Immature natural killer cell (primary cell): ENCODE results near the gene TSPAN12. TPM values are rescaled to one million over a fixed set of nuclear protein-coding genes. Genes with fewer than 3 reads are reported as not detected.

Experiments
- DNase-seq, 3 donors: peaks; one replicate each; pipeline ENCODE4 v3.0.0; 2022; ENCODE audit warnings: mixed read lengths in 1 of 3
- H3K27ac Mint-ChIP-seq, 6 donors: one replicate each; pipeline ENCODE4 v1.8.0; 2020; ENCODE audit warnings: mixed read lengths in 6 of 6, mild to moderate bottlenecking in 5 of 6, inconsistent platforms in 4 of 6, moderate library complexity in 3 of 6
- H3K27me3 Mint-ChIP-seq, 3 donors: one replicate each; pipeline ENCODE4 v1.8.0; 2020 to 2021; ENCODE audit warnings: low read depth in 3 of 3, mild to moderate bottlenecking in 3 of 3, mixed read lengths in 3 of 3, moderate library complexity in 3 of 3, inconsistent platforms in 1 of 3
- H3K36me3 Mint-ChIP-seq, 3 donors: one replicate each; pipeline ENCODE4 v1.8.0; 2020; ENCODE audit warnings: mixed read lengths in 3 of 3, inconsistent platforms in 2 of 3, mild to moderate bottlenecking in 2 of 3
- H3K4me1 Mint-ChIP-seq, 2 donors: one replicate each; pipeline ENCODE4 v1.8.0; 2020; ENCODE audit warnings: inconsistent platforms in 2 of 2, mild to moderate bottlenecking in 2 of 2, mixed read lengths in 2 of 2, moderate library complexity in 1 of 2
- H3K4me3 Mint-ChIP-seq, 5 donors: one replicate each; pipeline ENCODE4 v1.8.0; 2020; ENCODE audit warnings: mild to moderate bottlenecking in 5 of 5, mixed read lengths in 5 of 5, inconsistent platforms in 3 of 5, moderate library complexity in 3 of 5
- H3K9me3 Mint-ChIP-seq, 6 donors: one replicate each; pipeline ENCODE4 v1.8.0; 2020; ENCODE audit warnings: mild to moderate bottlenecking in 6 of 6, mixed read lengths in 6 of 6, inconsistent platforms in 4 of 6, moderate library complexity in 3 of 6
- polyA plus RNA-seq, 3 donors: library from polyadenylated mRNA; unstranded; fragments of 300-500 nt; fragmentation: Illumina TruSeq; gene quantifications; one replicate each; pipeline ENCODE4 v1.2.3, GENCODE V29; 2021

Gene TSPAN12
- polyA plus RNA-seq, 3 donors from 2014 or later: not detected

GRCh38 chr7:120834726-120835125 is 23.2 kb downstream of the TSPAN12 start:
- DNase-seq: no peak
- H3K9me3 Mint-ChIP-seq: peaks cover 0 to 5% (median 0%) of the 10 kb centered on the region in 6 donors
- H3K36me3 Mint-ChIP-seq: no peaks in the 10 kb centered on the region

GRCh38 chr7:120833546-120833945 is 24.4 kb downstream of the TSPAN12 start:
- Mint-ChIP-seq H3K27me3 (peaks cover 0 to 2% (median 2%) of the 10 kb centered on the region in 3 donors), H3K27ac (no peak overlapping the region), H3K4me3 (no peak overlapping the region), H3K36me3 (no peaks in the 10 kb centered on the region), H3K9me3 (peaks cover 0 to 5% (median 0%) of the 10 kb centered on the region in 6 donors), H3K4me1 (no peaks in the 10 kb centered on the region)
- no peak for DNase-seq

More at GRCh38 chr7:120834726-120835125, 23.2 kb downstream of the TSPAN12 start:
- no peaks in the 10 kb centered on the region for H3K4me1 Mint-ChIP-seq
- no peak overlapping the region for H3K4me3 Mint-ChIP-seq
- no peak overlapping the region for H3K27ac Mint-ChIP-seq
- H3K27me3 Mint-ChIP-seq: peaks cover 0 to 7% (median 4%) of the 10 kb centered on the region in 3 donors

DNA sequence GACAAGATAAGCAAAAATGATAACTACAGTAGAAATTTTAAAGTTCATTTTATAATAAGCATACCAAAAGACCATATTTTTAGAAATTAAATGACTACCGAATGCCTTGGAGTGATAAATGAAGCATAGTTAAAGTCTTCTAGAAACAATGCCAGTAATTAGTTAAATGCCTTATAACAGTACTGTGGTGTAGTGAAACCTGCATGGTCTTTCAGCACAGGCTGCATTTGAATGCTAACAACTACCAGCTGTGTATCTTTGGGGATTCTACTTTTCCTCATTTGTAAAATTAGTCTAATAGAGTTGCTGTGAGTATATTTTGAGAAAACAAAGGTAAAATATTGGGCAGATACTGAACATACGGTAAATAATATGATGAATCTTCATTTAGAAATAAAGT is 25.1 kb downstream of the TSPAN12 start:
- Mint-ChIP-seq H3K4me1 (no peaks in the 10 kb centered on the region), H3K9me3 (peaks cover 0 to 5% (median 0%) of the 10 kb centered on the region in 6 donors), H3K36me3 (no peaks in the 10 kb centered on the region), H3K27me3 (peaks cover 0 to 5% (median 2%) of the 10 kb centered on the region in 3 donors), H3K4me3 (no peak overlapping the region), H3K27ac (no peak overlapping the region)
- DNase-seq: no peak

GRCh38 chr7:120831260-120831659 is 26.7 kb downstream of the TSPAN12 start:
- Mint-ChIP-seq H3K4me3 (no peak overlapping the region), H3K27ac (no peak overlapping the region), H3K4me1 (no peaks in the 10 kb centered on the region), H3K27me3 (peaks cover 0 to 7% (median 2%) of the 10 kb centered on the region in 3 donors), H3K9me3 (peaks cover 0 to 5% (median 0%) of the 10 kb centered on the region in 6 donors), H3K36me3 (no peaks in the 10 kb centered on the region)
- DNase-seq: no peak

- Mint-ChIP-seq H3K27ac (no peak overlapping the region), H3K4me1 (no peaks in the 10 kb centered on the region), H3K36me3 (no peaks in the 10 kb centered on the region), H3K27me3 (peaks cover 0 to 7% (median 2%) of the 10 kb centered on the region in 3 donors), H3K9me3 (peaks cover 0 to 5% (median 0%) of the 10 kb centered on the region in 6 donors), H3K4me3 (no peak overlapping the region)
- no peak for DNase-seq
These were observed 28.5 kb downstream of the TSPAN12 start for GRCh38 chr7:120829487-120829886.

- Mint-ChIP-seq H3K27me3 (peaks cover 0 to 7% (median 2%) of the 10 kb centered on the region in 3 donors), H3K27ac (no peak overlapping the region), H3K9me3 (peaks cover 0 to 5% (median 0%) of the 10 kb centered on the region in 6 donors), H3K4me3 (no peak overlapping the region), H3K36me3 (no peaks in the 10 kb centered on the region), H3K4me1 (no peaks in the 10 kb centered on the region)
- DNase-seq: no peak
These were observed 29.4 kb downstream of the TSPAN12 start for GRCh38 chr7:120828528-120828927.

DNA sequence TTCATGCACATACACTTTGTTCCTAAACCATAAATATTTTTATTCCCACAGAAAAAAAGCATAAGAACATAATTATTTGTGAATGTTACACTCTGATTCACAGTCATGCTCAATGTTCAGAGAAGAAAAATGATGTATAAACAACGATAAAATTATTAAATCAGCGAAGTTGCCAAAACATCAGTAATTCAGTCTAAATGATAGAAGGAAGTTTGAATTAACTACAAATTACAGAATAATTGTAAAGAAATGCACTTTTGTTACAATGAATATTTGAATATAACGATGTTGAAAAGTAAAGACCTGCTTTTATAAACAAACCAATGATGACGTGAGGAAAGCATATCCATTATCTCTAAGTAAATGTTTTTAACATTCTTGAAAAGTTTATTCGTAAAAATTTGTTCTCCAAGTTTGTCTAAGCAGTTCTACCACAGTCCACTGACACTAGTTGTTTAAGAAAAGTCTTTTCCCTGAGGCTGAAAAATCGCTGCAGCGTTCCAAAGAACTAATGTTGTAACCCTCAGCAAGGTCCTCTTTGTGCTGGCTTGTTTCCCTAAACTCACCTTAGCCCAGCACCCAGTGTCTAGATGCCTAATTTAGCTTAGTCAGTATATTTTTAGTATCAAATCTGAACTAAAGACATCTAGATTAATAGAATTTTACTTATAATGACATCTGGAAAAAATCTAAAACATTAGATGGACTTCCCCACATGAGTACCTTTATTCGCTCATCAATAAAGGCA is 30.4 kb downstream of the TSPAN12 start:
- Mint-ChIP-seq H3K36me3 (no peaks in the 10 kb centered on the region), H3K4me3 (no peak overlapping the region), H3K27ac (no peak overlapping the region), H3K4me1 (no peaks in the 10 kb centered on the region), H3K9me3 (peaks cover 0 to 5% (median 0%) of the 10 kb centered on the region in 6 donors), H3K27me3 (peaks cover 0 to 7% (median 5%) of the 10 kb centered on the region in 3 donors)
- no peak for DNase-seq

DNA sequence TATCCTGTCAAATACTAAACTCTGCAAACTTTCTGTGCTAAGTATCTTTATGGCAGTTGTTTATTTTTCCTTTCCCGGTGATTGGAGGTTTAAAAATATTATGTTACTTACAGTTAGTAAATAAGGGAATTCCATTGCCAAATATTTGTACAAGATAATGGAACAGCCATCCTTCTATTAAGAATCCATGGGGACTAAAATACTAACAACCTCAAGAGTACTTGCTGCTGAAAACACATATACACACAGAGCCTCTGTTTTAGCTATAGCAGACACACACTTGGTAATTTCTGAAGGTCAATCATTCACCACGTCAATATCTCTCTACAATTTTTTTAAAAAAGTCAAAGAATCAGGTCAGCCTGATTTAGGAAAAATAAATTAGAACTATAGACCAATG is 32.4 kb downstream of the TSPAN12 start:
- H3K4me1 Mint-ChIP-seq: no peaks in the 10 kb centered on the region
- no peaks in the 10 kb centered on the region for H3K36me3 Mint-ChIP-seq
- DNase-seq: no peak
- H3K9me3 Mint-ChIP-seq: peaks cover 0 to 3% (median 0%) of the 10 kb centered on the region in 6 donors
- H3K27me3 Mint-ChIP-seq: peaks cover 0 to 10% (median 5%) of the 10 kb centered on the region in 3 donors
- H3K4me3 Mint-ChIP-seq: no peak overlapping the region
- H3K27ac Mint-ChIP-seq: no peak overlapping the region

GRCh38 chr7:120825152-120825551 is 32.8 kb downstream of the TSPAN12 start:
- no peak overlapping the region for H3K27ac Mint-ChIP-seq
- no peaks in the 10 kb centered on the region for H3K4me1 Mint-ChIP-seq
- no peak for DNase-seq
- no peaks in the 10 kb centered on the region for H3K36me3 Mint-ChIP-seq
- no peak overlapping the region for H3K4me3 Mint-ChIP-seq
- H3K27me3 Mint-ChIP-seq: peaks cover 0 to 9% (median 8%) of the 10 kb centered on the region in 3 donors
- H3K9me3 Mint-ChIP-seq: no peaks in the 10 kb centered on the region

DNA sequence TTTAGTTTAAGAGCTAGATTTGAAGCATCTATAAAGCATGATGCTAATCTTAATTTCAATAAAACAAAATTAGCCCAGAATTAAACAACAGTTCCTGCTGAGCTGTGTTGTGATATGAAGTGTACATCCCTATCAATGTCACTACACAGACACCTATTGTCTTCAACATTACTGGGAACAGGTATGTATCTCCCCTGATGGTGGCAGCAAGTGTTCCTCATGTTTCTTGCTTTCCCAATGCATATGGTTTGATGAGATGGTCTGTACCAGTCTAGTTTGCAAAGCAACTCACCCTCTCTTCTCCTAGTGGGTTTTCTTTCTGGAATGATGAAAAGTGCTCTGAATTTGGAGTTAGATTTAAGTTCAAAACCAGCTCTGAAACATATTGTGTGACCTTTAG is 38.1 kb downstream of the TSPAN12 start:
- no peaks in the 10 kb centered on the region for H3K4me1 Mint-ChIP-seq

GRCh38 chr7:120817851-120818250 is 40.1 kb downstream of the TSPAN12 start:
- Mint-ChIP-seq H3K4me3 (no peak overlapping the region), H3K27me3 (peaks cover 0 to 17% (median 6%) of the 10 kb centered on the region in 3 donors)

More for the DNA sequence above, 38.1 kb downstream of the TSPAN12 start:
- no peaks in the 10 kb centered on the region for H3K9me3 Mint-ChIP-seq
- peaks cover 0 to 20% (median 6%) of the 10 kb centered on the region in 3 donors for H3K27me3 Mint-ChIP-seq
- DNase-seq: no peak
- no peaks in the 10 kb centered on the region for H3K36me3 Mint-ChIP-seq
- no peak overlapping the region for H3K4me3 Mint-ChIP-seq
- no peak overlapping the region for H3K27ac Mint-ChIP-seq

GRCh38 chr7:120814253-120814939 is 43.5 kb downstream of the TSPAN12 start:
- no peak overlapping the region for H3K27ac Mint-ChIP-seq
- DNase-seq: no peak
- H3K27me3 Mint-ChIP-seq: peaks cover 0 to 5% (median 3%) of the 10 kb centered on the region in 3 donors
- no peak overlapping the region for H3K4me3 Mint-ChIP-seq
- no peaks in the 10 kb centered on the region for H3K4me1 Mint-ChIP-seq
- peaks cover 0 to 2% (median 0%) of the 10 kb centered on the region in 6 donors for H3K9me3 Mint-ChIP-seq
- H3K36me3 Mint-ChIP-seq: no peaks in the 10 kb centered on the region

More at GRCh38 chr7:120817851-120818250, 40.1 kb downstream of the TSPAN12 start:
- no peak for DNase-seq
- Mint-ChIP-seq H3K27ac (no peak overlapping the region), H3K36me3 (no peaks in the 10 kb centered on the region), H3K4me1 (no peaks in the 10 kb centered on the region), H3K9me3 (no peaks in the 10 kb centered on the region)

- H3K36me3 Mint-ChIP-seq: no peaks in the 10 kb centered on the region
- peaks cover 0 to 2% (median 0%) of the 10 kb centered on the region in 6 donors for H3K9me3 Mint-ChIP-seq
- peaks cover 0 to 5% (median 3%) of the 10 kb centered on the region in 3 donors for H3K27me3 Mint-ChIP-seq
- no peak overlapping the region for H3K27ac Mint-ChIP-seq
- no peak for DNase-seq
- H3K4me3 Mint-ChIP-seq: no peak overlapping the region
- H3K4me1 Mint-ChIP-seq: no peaks in the 10 kb centered on the region
These were observed 44.2 kb downstream of the TSPAN12 start for GRCh38 chr7:120813546-120814252.
